Vagina (tissue), 2 donors: ENCODE measurements around the gene TOMM5.

Source experiments
- CTCF ChIP-seq, 3 experiments: fragments of 450-650 bp in 2 of 3; fragments of 200-600 bp in 1 of 3; sonication (generic) in 1 of 3; IDR thresholded peaks; one replicate each; pipeline ENCODE4 v1.5.1; 2017 to 2019; ENCODE audit warnings: antibody characterized with exemption in 3 of 3, mild to moderate bottlenecking in 2 of 3, moderate library complexity in 2 of 3
- POLR2A ChIP-seq, 2 donors: fragments of 450-650 bp; IDR thresholded peaks; one replicate each; pipeline ENCODE4 v1.6.1; 2017; ENCODE audit warnings: antibody characterized with exemption in 2 of 2, mild to moderate bottlenecking in 2 of 2, moderate library complexity in 2 of 2
- POLR2AphosphoS5 ChIP-seq, 2 donors: sonication (generic); formaldehyde crosslinking; IDR thresholded peaks; one replicate each; pipeline ENCODE4 v1.9.0; 2017; ENCODE audit warnings: antibody characterized with exemption in 2 of 2, mild to moderate bottlenecking in 2 of 2, low read depth in 1 of 2; ENCODE audit not compliant: insufficient read depth in 1 of 2

- TF ChIP-seq CTCF (IDR thresholded peaks at IDR 0.05): no peak
- no peak for TF ChIP-seq POLR2AphosphoS5 (IDR thresholded peaks at IDR 0.05; ENCODE audit: insufficient read depth in 1 of 2, low read depth in 1 of 2)
- no peak for TF ChIP-seq POLR2A (IDR thresholded peaks at IDR 0.05)
Measured at GRCh38 chr9:37625758-37626147, 33.4 kb upstream of the TOMM5 start.
